ENCODE data around the gene WIPF3. TPM values are rescaled to one million over a fixed set of nuclear protein-coding genes. Genes with fewer than 3 reads are reported as not detected.

WIPF3 gene
- total RNA-seq, 2 donors from 2014 or later, result not detected

- no peak overlapping the region for H3K4me3 Mint-ChIP-seq
- DNase-seq (ENCODE audit: low spot score) (no peak), ATAC-seq (no peak)
- H3K9me3 Mint-ChIP-seq, result no peaks in the 10 kb centered on the region
- H3K27ac Mint-ChIP-seq, result no peak overlapping the region
- no peaks in the 10 kb centered on the region for H3K36me3 Mint-ChIP-seq
- H3K27me3 Mint-ChIP-seq, result peaks cover 24 to 29% of the 10 kb centered on the region in 2 donors
- no peaks in the 10 kb centered on the region for H3K4me1 Mint-ChIP-seq (ENCODE audit: low read depth in 2 of 2)
Observed at GRCh38 chr7:29844559-29844958, 38.3 kb downstream of the WIPF3 start.

GRCh38 chr7:29847496-29847895, 41.2 kb downstream of the WIPF3 start:
- Mint-ChIP-seq H3K27me3 (peaks cover 20 to 26% of the 10 kb centered on the region in 2 donors), H3K36me3 (no peaks in the 10 kb centered on the region), H3K27ac (no peak overlapping the region), H3K4me3 (no peak overlapping the region), H3K9me3 (no peaks in the 10 kb centered on the region), H3K4me1 (ENCODE audit: low read depth in 2 of 2) (no peaks in the 10 kb centered on the region)
- ATAC-seq, result no peak
- DNase-seq (ENCODE audit: low spot score), result no peak

GRCh38 chr7:29847916-29848315, 41.6 kb downstream of the WIPF3 start:
- Mint-ChIP-seq H3K4me1 (ENCODE audit: low read depth in 2 of 2) (no peaks in the 10 kb centered on the region), H3K27me3 (peaks cover 20 to 22% of the 10 kb centered on the region in 2 donors), H3K36me3 (no peaks in the 10 kb centered on the region), H3K9me3 (no peaks in the 10 kb centered on the region), H3K4me3 (no peak overlapping the region), H3K27ac (no peak overlapping the region)
- ATAC-seq, result no peak
- no peak for DNase-seq (ENCODE audit: low spot score)

GRCh38 chr7:29848941-29849340, 42.6 kb downstream of the WIPF3 start:
- no peaks in the 10 kb centered on the region for H3K36me3 Mint-ChIP-seq
- ATAC-seq, result no peak
- peaks cover 19 to 20% of the 10 kb centered on the region in 2 donors for H3K27me3 Mint-ChIP-seq
- no peaks in the 10 kb centered on the region for H3K9me3 Mint-ChIP-seq
- no peaks in the 10 kb centered on the region for H3K4me1 Mint-ChIP-seq (ENCODE audit: low read depth in 2 of 2)
- DNase-seq (ENCODE audit: low spot score), result no peak
- H3K27ac Mint-ChIP-seq, result no peak overlapping the region
- H3K4me3 Mint-ChIP-seq, result no peak overlapping the region

- H3K36me3 Mint-ChIP-seq, result no peaks in the 10 kb centered on the region
- H3K4me1 Mint-ChIP-seq (ENCODE audit: low read depth in 2 of 2), result no peaks in the 10 kb centered on the region
- no peak overlapping the region for H3K4me3 Mint-ChIP-seq
- DNase-seq (ENCODE audit: low spot score) (no peak), ATAC-seq (no peak)
- H3K9me3 Mint-ChIP-seq, result no peaks in the 10 kb centered on the region
- no peak overlapping the region for H3K27ac Mint-ChIP-seq
- peaks cover 16 to 28% of the 10 kb centered on the region in 2 donors for H3K27me3 Mint-ChIP-seq
Observed at GRCh38 chr7:29851487-29851886, 45.2 kb downstream of the WIPF3 start.

GRCh38 chr7:29852457-29852856, 46.1 kb downstream of the WIPF3 start:
- Mint-ChIP-seq H3K4me1 (ENCODE audit: low read depth in 2 of 2) (no peaks in the 10 kb centered on the region), H3K36me3 (no peaks in the 10 kb centered on the region), H3K4me3 (no peak overlapping the region), H3K27ac (no peak overlapping the region), H3K9me3 (no peaks in the 10 kb centered on the region), H3K27me3 (peaks cover 16 to 28% of the 10 kb centered on the region in 2 donors)
- no peak for DNase-seq (ENCODE audit: low spot score)
- ATAC-seq, result no peak

- Mint-ChIP-seq H3K27me3 (peaks cover 12 to 28% of the 10 kb centered on the region in 2 donors), H3K4me3 (no peak overlapping the region), H3K36me3 (no peaks in the 10 kb centered on the region), H3K27ac (no peak overlapping the region), H3K4me1 (ENCODE audit: low read depth in 2 of 2) (no peaks in the 10 kb centered on the region), H3K9me3 (no peaks in the 10 kb centered on the region)
- peak; percentile 18 to 48 for ATAC-seq
- DNase-seq (ENCODE audit: low spot score), result no peak
Observed at GRCh38 chr7:29853072-29853471, 46.8 kb downstream of the WIPF3 start.

GRCh38 chr7:29853789-29854188, 47.5 kb downstream of the WIPF3 start:
- H3K9me3 Mint-ChIP-seq, result no peaks in the 10 kb centered on the region
- no peak overlapping the region for H3K4me3 Mint-ChIP-seq
- no peaks in the 10 kb centered on the region for H3K4me1 Mint-ChIP-seq (ENCODE audit: low read depth in 2 of 2)
- DNase-seq (ENCODE audit: low spot score) (no peak), ATAC-seq (no peak)
- no peaks in the 10 kb centered on the region for H3K36me3 Mint-ChIP-seq
- peaks cover 12 to 24% of the 10 kb centered on the region in 2 donors for H3K27me3 Mint-ChIP-seq
- H3K27ac Mint-ChIP-seq, result no peak overlapping the region

- no peak overlapping the region for H3K4me3 Mint-ChIP-seq
- ATAC-seq (no peak), DNase-seq (ENCODE audit: low spot score) (no peak)
- no peaks in the 10 kb centered on the region for H3K9me3 Mint-ChIP-seq
- H3K4me1 Mint-ChIP-seq (ENCODE audit: low read depth in 2 of 2), result no peaks in the 10 kb centered on the region
- H3K27me3 Mint-ChIP-seq, result peaks cover 12 to 23% of the 10 kb centered on the region in 2 donors
- H3K27ac Mint-ChIP-seq, result no peak overlapping the region
- H3K36me3 Mint-ChIP-seq, result no peaks in the 10 kb centered on the region
Observed at GRCh38 chr7:29854257-29854938, 48.1 kb downstream of the WIPF3 start.

GRCh38 chr7:29857654-29858053, 51.3 kb downstream of the WIPF3 start:
- Mint-ChIP-seq H3K9me3 (no peaks in the 10 kb centered on the region), H3K27ac (no peak overlapping the region), H3K4me1 (ENCODE audit: low read depth in 2 of 2) (no peaks in the 10 kb centered on the region), H3K4me3 (no peak overlapping the region), H3K36me3 (no peaks in the 10 kb centered on the region), H3K27me3 (peaks cover 13 to 15% of the 10 kb centered on the region in 2 donors)
- no peak for DNase-seq (ENCODE audit: low spot score)
- ATAC-seq, result no peak

- Mint-ChIP-seq H3K36me3 (no peaks in the 10 kb centered on the region), H3K4me3 (no peak overlapping the region), H3K27ac (no peak overlapping the region), H3K9me3 (no peaks in the 10 kb centered on the region), H3K4me1 (ENCODE audit: low read depth in 2 of 2) (no peaks in the 10 kb centered on the region), H3K27me3 (peaks cover 12 to 21% of the 10 kb centered on the region in 2 donors)
- DNase-seq (ENCODE audit: low spot score) (no peak), ATAC-seq (no peak)
Observed at GRCh38 chr7:29858191-29858951, 52.1 kb downstream of the WIPF3 start.

- Mint-ChIP-seq H3K4me1 (ENCODE audit: low read depth in 2 of 2) (no peaks in the 10 kb centered on the region), H3K4me3 (no peak overlapping the region), H3K27ac (no peak overlapping the region), H3K9me3 (no peaks in the 10 kb centered on the region), H3K27me3 (peaks cover 12 to 22% of the 10 kb centered on the region in 2 donors), H3K36me3 (no peaks in the 10 kb centered on the region)
- DNase-seq (ENCODE audit: low spot score) (no peak), ATAC-seq (no peak)
Observed at GRCh38 chr7:29859104-29859503, 52.8 kb downstream of the WIPF3 start.

- Mint-ChIP-seq H3K9me3 (no peaks in the 10 kb centered on the region), H3K4me3 (no peak overlapping the region), H3K4me1 (ENCODE audit: low read depth in 2 of 2) (no peaks in the 10 kb centered on the region), H3K27me3 (peaks cover 12 to 22% of the 10 kb centered on the region in 2 donors), H3K27ac (no peak overlapping the region), H3K36me3 (no peaks in the 10 kb centered on the region)
- DNase-seq (ENCODE audit: low spot score) (no peak), ATAC-seq (no peak)
Observed at GRCh38 chr7:29859524-29860185, 53.3 kb downstream of the WIPF3 start.

- no peak for DNase-seq (ENCODE audit: low spot score)
- Mint-ChIP-seq H3K36me3 (no peaks in the 10 kb centered on the region), H3K4me3 (no peak overlapping the region), H3K27me3 (peaks cover 12 to 22% of the 10 kb centered on the region in 2 donors), H3K9me3 (no peaks in the 10 kb centered on the region), H3K4me1 (ENCODE audit: low read depth in 2 of 2) (no peaks in the 10 kb centered on the region), H3K27ac (no peak overlapping the region)
- ATAC-seq, result no peak
Observed at GRCh38 chr7:29860186-29860585, 53.9 kb downstream of the WIPF3 start.
